HG02852 (cell line): Measurements from ENCODE around the gene RAB3B.
"Not testable (repeated sequence)": the region's sequence is repeated elsewhere in the genome, so short reads cannot be mapped to it uniquely, and the experiment has no call there.

ENCODE experiments used
- ATAC-seq: cut with Tn5 transposase; IDR thresholded peaks from one replicate; pipeline ENCODE4 v1.9.1; 2021; ENCODE audit warnings: mild to moderate bottlenecking, moderate library complexity; ENCODE audit not compliant: unreplicated experiment

The RAB3B gene

DNA sequence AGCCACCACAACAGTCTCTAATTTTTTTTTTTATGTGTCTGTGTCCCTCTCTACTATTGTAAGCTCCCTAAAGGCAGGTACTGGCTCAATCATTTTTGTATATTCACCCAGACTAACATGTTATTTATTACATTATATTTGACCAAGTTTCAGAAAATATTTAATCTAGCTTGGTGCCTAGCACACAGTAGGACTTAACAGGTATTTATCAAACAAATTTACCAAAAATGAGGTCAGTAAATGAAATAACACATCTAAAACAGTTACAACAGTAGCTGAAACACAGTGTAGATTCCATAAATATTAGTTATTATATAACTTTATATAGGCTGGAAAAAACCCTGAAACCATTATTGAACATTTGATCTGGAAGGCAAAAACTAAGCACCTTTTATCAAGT is 114.7 kb downstream of the RAB3B start:
- no peak for ATAC-seq

DNA sequence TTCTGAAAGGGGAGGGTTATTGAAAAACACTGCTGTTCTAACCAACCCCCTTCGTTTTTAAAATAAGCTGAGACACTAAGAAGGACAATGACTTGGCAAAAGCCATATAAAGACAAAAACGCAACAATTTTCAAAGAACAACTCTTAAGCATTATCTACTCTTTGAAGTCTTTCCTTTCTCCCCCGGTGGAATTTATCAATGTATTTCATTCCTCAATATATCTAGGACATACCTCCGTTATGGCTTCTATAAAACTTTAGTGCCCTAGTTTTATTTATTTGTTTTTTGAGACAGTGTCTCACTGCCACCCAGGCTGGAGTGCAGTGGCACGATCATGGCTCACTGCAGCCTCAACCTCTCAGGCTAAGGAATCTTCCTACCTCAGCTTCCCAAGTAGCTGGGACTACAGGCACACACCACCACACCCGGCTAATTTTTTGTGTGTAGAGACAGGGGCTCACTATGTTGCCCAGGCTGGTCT is 115.2 kb downstream of the RAB3B start:
- ATAC-seq = no peak

DNA sequence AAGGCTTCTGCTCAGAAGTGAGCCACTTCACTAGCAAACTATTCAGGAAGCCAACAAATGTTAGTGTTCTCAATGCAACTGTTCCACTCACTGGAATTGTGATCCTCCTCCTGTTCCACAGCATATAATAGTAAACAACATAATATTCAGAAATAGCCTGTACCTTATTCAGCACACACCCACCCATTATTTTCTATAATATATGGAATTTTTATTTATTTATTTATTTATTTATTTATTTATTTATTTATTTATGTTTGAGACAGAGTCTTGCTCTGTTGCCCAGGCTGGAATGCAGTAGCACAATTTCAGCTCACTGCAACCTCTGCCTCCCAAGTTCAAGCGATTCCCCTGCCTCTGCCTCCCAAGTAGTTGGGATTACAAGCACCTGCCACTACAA is 117.2 kb downstream of the RAB3B start:
- not testable (repeated sequence) for ATAC-seq

DNA sequence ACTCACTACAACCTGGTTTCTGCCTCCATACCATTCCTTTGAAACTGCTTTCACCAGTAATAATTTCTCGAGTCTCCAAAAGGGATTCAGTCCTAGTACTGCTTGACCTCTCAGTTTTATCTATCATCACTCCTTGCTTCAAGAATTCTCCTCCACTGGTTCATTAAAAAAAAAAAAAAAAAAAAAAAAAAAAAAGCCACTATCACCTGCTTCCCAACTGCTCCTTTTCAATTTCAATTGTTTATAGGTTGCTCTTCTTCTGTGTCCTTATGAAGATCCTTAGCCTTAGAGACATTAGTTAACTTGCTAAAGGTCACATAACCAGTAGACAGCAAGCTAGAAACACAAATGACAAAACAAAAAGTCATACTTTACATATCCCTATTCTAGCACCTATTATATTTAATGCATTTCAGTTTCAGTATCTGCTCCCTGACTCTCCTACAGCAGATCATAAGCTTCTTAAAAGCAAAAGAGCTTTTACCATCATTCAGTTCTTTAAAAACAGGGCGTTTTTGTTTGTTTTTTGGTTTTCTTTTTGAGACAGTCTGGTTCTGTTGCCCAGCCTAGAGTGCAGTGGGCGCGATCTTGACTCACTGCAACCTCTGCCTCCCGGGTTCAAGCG is 119.0 kb downstream of the RAB3B start:
- no peak for ATAC-seq

DNA sequence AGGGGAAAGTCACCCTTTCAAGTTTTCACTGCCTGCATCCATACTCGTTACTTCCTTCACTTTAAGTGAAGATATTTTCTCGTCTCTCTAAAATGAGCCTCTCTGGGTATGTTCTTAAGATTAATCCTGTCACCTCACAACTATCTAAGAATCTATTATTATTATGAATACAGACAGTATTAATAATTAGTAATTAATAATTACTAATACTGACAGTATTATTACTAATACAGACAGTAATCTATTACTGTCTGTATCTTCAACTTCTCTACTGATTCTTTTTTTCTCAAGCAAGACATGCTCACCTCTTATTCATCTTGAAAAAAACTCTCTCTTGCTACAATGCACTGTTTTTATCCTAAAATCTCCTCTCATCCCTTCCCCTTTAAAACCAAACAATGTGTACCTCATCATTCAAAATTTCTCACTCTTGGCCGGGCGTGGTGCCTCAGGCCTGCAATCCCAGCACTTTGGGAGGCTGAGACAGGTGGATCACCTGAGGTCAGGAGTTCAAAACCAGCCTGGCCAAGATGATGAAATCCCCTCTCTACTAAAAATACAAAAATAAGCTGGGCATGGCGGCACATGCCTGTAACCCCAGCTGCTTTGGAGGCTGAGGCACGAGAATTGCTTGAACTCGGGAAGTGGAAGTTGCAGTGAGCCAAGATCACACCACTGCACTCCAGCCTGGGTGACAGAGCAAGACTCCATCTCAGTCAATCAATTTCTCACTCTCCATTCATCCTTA is 119.7 kb downstream of the RAB3B start:
- no peak for ATAC-seq

DNA sequence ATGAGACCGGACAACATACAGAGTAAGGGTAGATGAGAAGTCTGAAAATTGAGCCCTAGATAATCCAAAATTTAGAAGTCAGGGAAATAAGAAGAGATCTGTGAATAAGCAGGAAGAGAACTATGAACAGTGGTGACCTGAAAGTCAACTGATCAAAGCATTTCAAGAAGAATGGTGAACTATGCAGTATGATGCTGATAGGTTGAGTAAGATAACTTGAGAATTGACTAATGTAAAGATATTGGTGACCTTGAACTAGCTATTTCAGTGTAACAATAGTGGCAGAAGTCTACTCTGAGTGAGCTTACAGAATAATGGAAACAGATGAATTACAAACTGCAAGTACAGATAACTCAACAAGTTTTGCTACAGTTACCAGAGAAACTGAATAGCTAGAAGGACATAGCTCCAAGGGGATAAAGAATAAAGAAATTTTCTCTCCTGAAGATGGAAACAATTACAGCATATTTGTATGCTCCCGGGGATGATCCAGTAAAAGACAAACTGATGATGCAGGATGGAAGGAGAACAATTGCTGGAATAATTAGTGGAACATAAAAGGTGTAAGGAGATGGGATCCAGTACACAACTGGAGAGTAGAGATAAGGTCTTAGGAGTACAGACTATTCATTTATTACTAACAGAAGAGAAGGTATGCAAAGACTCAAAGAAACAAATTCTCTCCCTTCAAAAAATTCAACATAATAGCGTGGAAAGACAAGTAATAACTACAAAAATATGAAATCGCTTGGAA is 122.8 kb downstream of the RAB3B start:
- ATAC-seq = no peak

DNA sequence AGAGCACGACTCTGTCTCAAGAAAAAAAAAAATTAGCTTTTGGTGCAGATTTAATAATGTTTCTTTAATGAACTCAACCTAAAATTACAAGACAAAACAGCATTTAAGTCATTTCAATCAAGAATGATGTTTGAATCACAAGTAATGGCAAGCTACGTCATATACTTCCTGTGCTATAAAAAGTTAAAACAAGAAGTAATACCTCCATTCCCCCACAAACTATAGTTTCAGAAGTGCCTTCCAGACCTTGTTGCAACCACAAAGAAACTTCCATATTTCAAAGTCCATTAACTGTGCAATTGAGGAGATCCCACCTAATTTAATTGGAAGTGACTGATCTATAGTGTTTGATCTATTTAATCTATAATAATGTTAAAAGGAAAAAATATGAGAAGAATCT is 127.1 kb downstream of the RAB3B start:
- ATAC-seq = no peak

DNA sequence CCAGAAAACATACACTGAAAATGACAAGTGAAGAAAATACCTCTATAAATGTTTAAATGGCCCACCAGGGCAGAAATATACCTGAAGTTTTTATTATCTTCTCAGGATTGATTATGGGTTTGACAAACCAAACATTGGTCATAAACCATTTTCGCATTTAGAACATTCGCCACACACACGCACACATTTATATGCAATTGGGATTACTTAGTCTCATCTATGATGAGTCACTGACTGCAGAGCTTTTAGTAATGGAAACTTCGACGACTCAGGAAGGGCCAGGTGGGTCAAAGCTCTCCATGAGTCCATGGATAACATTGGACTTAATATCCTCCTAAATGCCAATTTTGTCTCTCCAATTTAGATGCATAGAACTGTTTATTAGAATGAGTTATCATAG is 128.8 kb downstream of the RAB3B start:
- ATAC-seq = no peak

DNA sequence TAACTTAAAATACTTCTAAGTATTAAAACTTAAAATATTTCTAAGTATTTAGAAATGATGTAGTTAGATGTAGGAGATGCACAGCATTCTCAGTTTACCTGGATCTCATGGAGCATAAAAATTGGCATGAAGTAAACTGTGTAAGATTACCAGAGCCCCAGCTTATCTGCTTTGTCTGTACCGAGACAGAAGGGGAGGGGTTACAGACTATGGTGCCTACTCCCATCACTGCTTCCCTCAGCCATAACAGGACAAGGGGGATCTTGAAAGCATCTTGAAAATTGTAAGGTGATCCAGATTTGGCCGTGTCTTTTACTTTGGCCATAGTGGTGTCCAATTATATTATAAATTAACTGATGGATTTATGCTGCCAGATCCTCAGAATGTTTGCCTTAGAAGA is 130.8 kb downstream of the RAB3B start:
- no peak for ATAC-seq

DNA sequence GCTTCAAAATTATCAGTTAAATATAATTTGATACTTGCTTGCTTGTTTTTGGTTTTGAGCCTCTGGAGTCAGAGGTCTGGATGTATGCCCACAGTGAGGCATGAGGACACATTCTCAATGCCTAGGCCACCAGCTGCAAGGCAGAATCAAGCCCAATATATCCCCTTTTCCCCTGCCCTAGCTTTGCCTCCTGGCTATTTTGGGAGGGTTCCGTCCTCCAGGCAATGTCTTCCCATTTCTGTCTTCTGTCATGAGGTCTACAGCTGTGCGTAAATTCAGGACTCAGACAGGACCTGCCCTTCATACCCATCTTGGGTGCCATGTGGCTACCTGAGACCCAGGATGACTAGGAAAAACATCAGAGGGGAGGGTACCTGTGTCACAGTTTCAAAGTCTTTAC is 131.2 kb downstream of the RAB3B start:
- no peak for ATAC-seq

DNA sequence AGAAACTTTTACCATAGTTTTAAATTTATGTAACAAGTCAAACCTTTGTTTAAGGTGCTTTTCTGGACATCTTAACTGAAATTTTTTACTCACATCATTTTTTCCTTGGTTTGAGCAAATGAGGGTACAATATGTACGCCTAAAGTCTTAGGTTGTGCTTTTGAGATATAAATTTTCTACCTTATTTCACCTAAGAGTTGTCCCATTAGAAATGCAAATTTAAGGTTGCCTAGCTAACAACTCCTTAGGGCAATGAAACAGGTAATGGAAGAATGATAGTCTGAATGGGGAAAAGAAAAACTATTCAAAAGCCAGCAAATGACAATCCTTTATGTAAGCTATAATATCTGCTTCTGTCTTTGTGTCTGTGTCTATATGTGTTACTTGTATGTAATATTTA is 131.6 kb downstream of the RAB3B start:
- no peak for ATAC-seq
